NCI-H460 (cell line): Measurements from ENCODE around the gene ZNF688. TPM values are rescaled to one million over a fixed set of nuclear protein-coding genes. Genes with fewer than 3 reads are reported as not detected.
"Not testable (repeated sequence)": the region's sequence is repeated elsewhere in the genome, so short reads cannot be mapped to it uniquely, and the experiment has no call there.

Experiments
- DNase-seq: peaks from one replicate; pipeline ENCODE4 v3.0.0-alpha.2; 2016; ENCODE audit warnings: low read depth; ENCODE audit errors: extremely low read depth
- total RNA-seq: library from RNA; depleted of rRNA; stranded (reverse); fragments of >200 nt; shearing (Covaris generic); gene quantifications from 2 replicates; pipeline ENCODE4 v1.2.3, GENCODE V29; 2014

Gene ZNF688
- total RNA-seq, 1 experiment from 2014 or later, result 5.8 TPM

DNA sequence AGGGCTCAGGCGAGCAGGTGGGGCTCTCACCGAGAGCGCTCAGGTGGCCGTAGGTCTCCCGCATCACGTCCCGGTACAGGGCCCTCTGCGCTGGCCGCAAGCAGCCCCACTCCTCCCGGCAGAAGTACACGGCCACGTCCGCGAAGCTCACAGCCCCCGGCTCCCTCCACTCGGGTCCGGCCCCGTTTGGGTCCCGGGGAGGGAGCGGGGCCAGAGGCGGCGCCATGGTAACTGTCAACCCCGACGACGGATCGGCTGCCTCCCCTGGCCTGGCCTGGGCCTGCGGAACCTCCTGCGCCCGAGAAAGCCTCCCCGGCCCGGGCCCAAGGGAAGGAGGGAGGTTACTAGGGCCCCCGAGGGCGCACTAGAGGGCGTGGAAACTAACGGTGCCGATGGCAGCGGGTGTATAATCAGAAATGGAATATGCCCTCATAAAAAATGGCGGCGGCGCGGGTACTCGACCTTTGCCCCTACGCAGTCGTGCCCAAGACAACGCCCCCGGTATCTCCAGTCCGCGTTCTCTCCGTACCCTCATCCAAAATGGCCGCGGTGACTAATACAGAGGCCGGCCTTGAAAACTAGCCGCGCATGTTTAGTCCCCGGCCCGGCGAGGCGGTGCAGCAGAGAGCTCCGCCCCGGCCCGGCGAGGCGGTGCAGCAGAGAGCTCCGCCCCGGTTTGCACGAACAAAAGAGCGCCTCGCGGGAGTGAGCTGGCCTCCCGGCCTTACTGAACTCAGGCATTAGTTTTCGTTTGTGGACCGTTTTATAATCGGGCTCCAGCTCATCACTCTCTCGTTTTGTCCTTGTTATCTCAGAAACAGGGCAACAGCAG is 13.3 kb downstream of the ZNF688 start, which contains the start of gene ZNF764:
TSS of gene ZNF764 (minus strand) at position 418 of the 832 bp plus-strand sequence. CDS start at position 226, 192 bp downstream.
- peak; percentile 98 for DNase-seq

DNA sequence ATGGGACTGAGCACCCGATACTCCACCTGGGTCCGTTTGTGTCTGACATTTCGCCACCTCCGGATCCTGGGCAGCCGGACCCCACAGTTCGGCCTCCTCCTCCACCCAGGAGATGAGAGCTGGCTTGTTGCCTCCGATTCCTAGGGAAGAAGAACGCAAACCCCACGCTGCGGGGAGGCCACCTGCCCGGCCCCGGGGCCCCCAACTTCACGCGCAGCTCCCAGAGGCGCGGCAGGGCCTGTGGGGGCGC is 13.9 kb downstream of the ZNF688 start:
- no peak for DNase-seq

- no peak for DNase-seq
Observed at GRCh38 chr16:30556125-30556473, 15.4 kb downstream of the ZNF688 start.

GRCh38 chr16:30555315-30556124 is 16.0 kb downstream of the ZNF688 start:
- DNase-seq, result no peak

DNA sequence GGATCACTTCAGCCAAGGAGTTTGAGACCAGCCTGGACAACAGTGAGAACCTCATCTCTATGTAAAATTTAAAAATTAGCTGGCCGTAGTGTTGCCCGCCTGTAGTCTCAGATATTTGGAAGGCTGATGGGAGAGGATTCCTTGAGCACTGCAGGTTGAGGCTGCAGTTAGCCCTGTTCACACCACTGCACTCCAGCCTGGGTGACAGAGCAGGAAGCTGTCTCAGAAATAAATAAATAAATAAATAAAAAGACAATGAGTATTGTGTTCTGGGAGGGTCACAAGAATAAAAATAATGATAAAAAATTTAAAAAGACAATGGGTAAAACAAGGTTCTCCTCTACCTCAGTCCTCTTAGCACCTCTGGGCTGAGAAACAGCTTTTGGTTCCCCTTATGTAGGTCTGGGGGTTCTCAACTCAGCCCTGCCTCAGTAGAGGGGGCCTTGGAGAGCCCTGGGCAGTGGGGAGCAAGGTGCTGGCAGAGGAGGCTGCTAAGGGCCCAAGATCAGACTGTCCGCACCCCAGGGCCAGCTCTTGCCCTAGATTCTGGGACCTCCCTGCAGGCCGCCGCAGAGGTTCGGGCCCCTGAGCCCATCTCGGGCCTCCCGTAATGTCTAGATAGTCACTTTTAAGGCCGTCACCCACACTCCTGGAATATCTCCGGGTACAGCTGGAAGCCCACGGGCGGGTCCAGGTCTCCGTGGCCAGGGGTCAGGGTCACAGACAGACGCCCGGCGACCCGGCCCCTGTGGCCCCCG is 16.8 kb downstream of the ZNF688 start:
- DNase-seq, result no peak

DNA sequence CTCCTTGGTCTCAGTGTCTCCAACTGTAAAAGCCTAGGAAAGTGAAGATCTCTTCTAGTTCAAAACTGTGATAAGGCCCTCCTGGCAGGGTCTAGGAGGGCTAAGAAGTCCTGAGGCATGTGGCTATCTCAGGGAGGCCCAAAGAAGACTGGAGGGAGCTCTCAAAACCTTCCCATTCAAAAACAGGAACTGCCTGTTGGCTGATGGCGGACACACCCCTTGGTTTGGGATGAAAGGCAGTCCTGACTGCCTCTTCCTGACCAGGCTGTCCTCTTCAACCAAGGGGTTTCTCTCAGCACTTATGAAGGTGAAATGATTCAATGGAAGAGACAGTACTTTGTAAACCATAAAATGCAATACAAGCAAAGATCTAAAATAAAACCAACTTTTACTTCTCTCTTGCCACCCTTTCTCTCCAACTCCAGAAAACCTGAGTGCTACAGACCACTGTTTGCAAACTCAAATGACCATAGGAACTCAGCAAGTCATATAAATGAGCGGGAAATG is 18.1 kb downstream of the ZNF688 start:
- no peak for DNase-seq

- DNase-seq, result no peak
Observed at GRCh38 chr16:30552956-30553355, 18.6 kb downstream of the ZNF688 start.

GRCh38 chr16:30551781-30552180 is 19.7 kb downstream of the ZNF688 start:
- DNase-seq, result no peak

DNA sequence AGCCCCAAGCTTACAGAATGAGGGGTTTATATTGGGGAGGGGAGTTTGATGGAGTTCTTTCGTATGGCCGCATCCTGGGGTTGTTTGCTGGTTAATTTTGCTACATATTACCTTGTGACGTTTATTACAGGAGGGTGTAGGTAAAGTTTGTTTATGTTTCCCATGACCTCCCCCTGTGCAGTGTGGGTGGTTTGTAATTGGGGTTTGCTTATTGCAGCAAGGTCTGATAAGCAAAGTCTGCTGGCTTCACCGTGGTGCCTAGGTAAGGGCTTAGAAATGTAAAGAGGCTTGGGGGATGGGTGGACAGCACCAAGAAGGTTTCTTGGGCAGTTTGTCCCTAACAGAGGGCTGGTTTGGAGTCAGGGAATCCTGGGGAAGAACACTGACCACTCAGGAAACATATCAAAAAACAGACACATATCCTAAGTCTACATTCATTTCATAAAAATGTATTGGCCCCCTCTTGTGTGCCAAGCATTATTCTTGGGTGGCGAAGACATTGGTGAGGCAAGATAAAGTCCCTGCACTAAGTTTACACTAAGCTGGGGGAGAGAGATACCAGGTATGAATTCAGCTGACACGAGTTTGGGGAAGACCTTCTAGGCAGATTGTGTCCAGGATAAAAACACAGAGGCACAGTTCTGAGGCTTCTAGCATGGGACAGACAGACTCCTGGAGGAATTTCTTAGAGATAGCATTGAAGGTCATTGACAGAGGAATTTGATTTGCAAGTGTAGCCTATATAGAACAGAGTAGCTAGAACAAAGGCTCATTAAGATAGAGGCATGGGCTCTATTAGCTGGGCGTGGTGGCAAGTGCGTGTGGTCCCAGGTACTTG is 22.9 kb downstream of the ZNF688 start:
- no peak for DNase-seq

DNA sequence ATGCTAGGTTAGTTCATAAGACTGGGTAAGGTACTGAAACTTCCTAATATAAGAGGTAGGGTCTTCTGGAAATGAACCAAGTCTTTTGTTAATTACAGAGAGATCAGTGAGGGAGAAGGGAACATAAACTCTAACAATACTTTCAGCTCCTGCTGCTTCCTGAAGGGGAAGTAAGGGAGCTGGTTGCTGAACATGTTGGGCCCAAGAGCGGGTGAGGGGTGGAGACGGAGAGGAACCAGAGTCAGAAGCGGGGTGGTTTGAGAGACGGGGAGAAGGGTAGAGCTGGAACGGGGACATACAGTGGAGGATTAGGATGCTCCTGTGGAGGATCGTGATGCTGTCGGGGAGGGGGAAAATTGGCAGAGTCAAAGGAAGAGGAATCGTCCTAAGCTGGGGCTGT is 25.4 kb downstream of the ZNF688 start:
- DNase-seq, result no peak

GRCh38 chr16:30543067-30543466 is 28.4 kb downstream of the ZNF688 start:
- DNase-seq, result no peak

DNA sequence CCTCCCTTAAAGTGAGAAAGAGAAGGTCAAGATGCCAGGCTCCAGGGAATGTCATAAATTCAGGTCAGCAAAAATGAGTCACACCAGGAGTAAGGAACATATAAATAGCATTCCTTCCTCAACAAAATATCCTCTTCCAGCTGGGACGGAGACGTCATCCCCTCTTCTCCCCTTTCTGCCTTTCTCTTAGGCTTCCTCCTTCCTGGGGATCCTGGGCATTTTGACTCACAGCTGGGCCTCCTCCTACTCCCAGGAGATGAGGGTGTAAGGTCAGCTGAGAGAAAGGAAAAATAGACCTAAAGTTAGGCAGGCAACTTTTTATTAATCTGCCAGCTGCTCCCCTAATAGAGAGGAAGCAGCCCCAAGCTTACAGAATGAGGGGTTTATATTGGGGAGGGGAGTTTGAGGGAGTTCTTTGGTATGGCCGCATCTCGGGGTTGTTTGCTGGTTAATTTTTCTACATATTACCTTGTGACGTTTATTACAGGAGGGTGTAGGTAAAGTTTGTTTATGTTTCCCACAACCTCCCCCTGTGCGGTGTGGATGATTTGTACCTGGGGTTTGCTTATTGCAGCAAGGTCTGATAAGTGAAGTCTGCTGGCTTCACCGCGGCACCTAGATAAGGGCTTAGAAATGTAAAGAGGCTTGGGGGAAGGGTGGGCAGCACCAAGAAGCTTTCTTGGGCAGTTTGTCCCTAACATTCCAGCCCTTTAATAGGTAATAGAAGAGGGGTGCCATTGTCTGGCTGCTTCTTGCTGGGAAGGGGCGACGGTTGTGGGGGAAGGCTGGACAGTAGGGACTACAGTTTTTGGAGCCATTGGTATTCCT is 29.8 kb downstream of the ZNF688 start:
- no peak for DNase-seq

- DNase-seq, result not testable (repeated sequence)
Observed at GRCh38 chr16:30540916-30541464, 30.5 kb downstream of the ZNF688 start.

GRCh38 chr16:30539986-30540526 is 31.5 kb downstream of the ZNF688 start:
- DNase-seq, result not testable (repeated sequence)

- no peak for DNase-seq
Observed at GRCh38 chr16:30539000-30539964, 32.2 kb downstream of the ZNF688 start.

DNA sequence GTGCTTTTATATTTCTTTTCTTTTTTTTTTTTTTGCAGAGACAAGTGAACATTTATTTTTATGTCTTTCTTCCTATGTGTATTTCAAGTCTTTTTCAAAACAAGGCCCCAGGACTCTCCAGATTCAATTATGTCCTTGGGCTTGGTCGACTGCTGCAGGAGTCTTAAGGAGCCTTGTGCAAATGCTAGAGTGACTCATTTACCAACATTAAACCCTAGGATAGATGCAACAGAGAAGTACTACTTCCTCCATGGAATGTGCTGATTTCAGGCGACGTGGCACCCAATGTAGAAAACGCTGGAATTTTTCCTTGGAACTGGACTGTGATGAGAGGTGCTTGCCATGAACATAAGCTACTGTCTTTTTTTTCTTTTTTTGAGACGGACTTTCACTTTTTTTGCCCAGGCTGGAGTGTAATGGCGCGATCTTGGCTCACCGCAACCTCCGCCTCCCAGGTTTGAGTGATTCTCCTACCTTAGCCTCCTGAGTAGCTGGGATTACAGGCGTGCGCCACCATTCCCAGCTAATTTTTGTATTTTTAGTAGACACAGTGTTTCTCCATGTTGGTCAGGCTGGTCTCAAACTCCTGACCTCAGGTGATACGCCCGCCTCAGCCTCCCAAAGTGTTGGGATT is 35.0 kb downstream of the ZNF688 start:
- not testable (repeated sequence) for DNase-seq

GRCh38 chr16:30535777-30536190 is 35.7 kb downstream of the ZNF688 start:
- no peak for DNase-seq
